ENCODE measurements around the gene GPR152.
"Not testable (repeated sequence)": the region's sequence is repeated elsewhere in the genome, so short reads cannot be mapped to it uniquely, and the experiment has no call there.

Gene GPR152

DNA sequence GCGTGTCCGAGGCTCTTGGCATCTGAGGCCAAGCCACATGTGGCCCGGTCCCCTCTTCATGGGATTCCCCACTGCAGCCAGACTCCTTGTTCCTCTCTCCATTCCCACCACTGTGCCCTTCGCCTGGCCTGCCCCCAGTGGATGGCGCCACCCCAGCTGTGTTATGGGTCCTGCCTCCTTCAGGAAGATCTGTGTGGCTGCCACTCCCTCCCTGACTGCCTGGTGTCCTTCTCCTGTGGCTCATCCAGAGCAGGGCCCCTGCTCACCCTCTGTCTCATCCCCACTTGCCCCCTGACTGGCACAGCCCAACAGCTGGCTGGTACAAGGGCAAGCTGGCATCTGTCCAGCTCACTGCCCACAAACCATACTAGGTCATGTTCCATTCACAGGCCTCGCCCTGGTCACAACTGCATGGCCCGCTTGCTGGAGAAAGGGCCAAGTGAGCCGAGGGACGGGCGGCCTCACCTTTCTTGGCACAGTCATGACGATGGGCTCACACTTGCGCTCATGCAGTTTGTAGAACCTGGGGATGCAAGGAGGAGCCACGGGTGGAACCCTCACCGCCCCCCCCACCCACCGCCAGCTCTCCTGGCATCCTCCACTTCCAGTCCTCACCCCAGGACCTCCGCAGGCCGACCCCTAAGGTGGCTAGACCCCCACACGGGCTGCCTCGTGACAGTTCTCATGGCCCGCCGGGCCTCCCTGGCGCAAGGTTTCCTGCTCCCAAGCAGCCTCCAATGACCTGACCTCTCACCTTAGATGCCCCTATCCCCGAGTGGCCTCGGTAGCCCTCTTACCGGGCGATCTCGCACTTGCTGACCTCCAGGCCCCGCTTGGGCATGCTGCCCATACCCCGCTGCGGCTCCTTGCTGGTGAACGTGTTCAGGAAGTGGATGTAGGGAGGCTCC is 13.0 kb downstream of the GPR152 start:
- no peak for DNase-seq

DNA sequence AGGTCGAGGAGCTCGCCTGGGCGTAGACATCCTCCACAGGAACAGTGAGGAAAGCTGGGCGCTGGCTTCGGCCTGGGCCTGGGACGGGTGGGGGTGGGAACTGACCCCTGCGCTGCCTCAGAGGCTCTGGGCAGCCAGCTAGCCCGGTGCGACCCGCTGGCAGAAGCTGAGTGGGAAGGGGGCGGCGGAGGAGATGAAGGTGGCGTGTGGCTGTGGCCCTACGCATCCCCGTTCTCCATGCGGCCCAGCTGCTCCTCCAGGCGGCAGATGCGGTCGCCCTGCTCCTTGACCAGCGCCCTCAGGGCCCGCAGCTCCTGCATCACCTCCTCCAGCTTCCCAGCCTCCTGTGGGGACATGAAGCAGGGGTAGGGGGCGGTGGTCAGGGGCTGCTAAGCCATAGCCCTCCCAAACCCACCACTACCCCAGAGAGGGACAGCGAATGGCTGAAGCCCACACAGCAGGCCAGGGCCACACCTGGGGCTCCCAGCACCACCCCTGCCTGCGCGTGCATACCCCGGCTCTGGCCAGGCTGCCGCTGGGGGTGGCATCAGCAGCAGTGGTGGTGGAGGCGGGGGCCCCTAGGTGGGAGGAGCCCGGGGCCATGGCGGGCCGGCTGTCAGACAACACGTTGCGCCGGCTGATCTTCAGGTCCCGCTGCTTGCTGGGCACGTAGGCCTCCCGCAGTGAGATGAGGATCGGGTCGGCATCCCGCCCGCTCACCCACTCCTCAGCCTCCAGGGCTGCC is 14.2 kb downstream of the GPR152 start:
- DNase-seq, result peak; percentile 79

DNA sequence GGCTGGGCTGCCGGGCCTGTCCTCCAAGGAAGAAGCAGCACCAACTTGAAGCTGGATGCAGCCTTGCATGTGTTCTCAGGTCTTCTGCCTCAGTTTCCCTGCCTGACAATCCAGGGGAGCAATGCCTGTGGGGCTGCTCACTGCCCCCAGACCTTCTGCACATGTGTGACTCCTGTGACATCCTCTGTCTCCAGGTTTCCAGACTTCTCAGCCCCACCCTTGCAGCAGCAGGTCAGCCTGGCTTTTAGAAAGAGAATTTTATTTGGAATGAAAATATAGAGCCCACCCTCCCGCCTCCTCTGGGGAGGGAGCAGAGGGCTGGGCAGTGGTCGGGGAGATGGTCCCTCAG is 14.7 kb downstream of the GPR152 start:
- DNase-seq, result no peak

DNA sequence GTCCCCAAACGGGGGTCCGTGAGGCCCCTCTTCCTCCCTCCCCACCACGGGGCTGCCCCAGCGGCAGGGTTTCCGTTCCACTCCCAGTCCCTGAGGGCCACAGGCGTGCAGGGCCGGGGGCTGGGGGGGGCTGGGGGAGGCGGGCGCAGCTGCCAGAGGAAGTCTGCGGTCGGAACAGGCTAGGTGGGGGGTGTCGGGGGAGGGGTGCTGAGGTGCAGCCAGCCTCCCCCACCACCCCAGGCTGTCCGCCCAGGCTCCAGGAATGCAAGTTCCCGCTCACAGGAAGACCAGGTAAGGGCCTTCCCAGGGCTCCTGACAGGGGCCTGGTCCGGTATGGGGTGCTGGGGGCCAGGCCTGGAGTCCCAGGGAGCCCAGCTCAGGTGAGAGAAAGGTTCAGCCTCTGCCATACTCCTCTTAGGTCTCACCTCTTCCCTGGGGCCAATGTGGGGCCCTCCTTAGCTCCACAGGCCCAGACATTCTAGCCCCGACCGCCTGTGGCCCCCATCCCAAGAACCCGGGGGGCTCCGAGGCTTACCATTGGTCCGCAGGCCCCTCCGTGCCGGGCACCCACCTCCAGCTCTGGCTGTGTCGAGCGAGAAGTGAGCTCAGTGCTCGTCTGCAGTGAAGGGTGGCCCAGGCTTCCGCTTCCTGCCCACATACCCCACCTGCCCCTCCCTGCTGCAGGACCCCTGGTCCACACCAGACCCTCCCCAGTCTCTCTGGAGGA is 15.3 kb downstream of the GPR152 start, which contains the start of gene PTPRCAP:
Gene PTPRCAP, minus strand, starts transcription at position 601 of the 727 bp plus-strand sequence. Its CDS starts 63 bp downstream, at position 538.
- DNase-seq, result peak; percentile 78

DNA sequence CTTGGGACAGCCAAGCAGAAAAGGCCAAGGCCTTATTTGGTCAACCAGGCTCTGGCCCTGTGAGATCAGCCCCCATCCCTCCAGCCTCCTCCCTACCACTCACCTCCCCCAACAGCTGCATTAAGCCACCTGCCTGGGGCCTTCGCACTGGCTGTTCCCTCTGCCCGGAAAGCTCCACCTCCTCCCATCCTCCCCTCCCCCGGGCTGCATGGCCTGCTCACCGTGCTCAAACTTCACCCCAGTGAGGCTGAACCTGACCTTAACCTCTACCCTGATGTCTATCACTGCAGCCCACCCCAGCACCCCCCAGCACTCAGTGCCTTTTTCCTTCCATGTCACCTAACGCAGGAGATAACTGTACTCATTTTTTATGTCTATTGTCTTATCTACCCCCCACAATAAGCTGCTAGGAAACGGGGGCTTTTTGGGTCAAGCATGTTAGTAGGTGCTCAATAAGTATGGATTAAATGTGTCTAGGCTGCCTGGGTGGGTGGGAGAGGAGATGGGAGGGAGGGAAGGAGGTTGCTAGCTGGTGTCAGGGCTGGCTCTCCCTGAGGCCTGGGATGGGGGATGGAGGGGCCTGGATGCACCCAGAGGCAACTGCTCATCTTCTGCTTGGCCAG is 16.0 kb downstream of the GPR152 start:
- DNase-seq, result peak; percentile 73

DNA sequence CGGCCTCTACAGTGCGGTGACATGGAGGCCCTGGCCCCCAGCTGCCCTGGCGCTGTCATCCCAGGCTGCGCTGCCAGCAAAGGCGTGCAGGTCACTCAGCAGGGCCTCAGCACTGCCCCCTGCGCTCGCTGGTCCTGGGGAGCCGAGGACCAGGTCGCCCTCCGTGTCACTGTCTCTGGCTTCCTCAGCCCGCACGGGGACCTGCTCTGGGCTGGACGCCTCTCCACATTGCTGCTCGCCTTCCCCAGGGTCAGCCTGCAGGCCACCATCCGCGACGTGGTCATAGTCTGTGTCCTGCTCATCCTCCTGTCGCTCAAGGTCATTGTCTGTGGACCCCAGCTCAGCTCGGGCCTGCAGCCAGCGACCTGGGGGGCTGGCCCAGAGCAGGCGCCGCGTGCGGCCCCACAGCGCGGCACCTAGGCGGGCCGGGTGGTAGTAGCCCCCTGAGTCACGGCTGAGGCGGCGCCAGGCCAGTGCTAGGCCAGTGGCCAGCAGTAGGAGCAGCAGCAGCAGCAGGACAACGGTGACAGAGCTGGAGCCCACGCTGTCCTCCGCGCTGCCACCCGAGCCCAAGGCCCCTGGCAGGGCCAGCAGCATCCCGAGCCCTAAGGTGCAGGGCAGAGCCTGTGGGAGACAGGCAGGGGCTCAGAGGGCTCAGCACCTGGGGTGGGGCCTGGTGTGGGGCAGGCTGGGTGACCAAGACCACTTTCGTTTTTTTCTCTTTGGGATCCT is 16.6 kb downstream of the GPR152 start:
- DNase-seq, result no peak

DNA sequence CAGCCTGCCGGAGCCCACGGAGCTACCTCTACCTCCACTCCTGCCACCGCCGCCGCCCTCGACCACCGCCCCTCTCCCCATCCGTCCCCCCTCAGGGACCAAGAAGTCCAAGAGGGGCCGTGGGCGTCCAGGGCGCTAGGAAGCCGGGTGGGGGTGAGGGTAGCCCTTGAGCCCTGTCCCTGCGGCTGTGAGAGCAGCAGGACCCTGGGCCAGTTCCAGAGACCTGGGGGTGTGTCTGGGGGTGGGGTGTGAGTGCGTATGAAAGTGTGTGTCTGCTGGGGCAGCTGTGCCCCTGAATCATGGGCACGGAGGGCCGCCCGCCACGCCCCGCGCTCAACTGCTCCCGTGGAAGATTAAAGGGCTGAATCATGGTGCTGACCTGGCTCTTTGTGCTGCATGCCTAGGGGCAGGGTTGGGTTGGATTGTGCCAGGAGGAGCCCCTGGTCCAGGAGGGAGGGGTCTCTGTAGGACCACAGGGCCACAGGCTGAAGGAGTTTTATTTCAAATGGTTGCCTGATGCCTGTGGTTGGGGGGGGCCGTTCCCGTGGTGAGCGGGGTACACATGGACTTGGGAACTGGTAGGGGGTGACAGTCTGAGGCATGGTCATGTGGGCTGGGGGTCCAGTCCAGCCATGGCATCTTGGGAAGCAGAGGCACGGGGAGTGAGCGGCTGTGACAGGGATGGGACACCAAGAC is 17.4 kb downstream of the GPR152 start:
- DNase-seq, result no peak

DNA sequence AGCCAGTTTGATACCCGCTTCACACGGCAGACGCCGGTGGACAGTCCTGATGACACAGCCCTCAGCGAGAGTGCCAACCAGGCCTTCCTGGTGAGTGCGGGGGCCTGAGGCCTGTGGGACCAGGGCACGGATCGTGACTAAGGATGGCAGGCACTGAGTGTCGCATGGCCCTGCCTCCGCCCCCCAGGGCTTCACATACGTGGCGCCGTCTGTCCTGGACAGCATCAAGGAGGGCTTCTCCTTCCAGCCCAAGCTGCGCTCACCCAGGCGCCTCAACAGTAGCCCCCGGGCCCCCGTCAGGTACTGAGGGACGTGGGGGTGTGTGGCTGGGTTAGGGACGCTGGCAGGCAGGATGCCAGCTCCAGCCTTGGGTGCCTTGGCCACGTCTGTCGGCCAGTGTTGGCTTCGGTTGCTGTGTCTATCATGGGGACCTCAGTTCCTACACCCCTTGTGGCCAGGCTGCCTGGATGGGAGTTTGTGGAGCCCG is 18.1 kb downstream of the GPR152 start:
- DNase-seq, result no peak

DNA sequence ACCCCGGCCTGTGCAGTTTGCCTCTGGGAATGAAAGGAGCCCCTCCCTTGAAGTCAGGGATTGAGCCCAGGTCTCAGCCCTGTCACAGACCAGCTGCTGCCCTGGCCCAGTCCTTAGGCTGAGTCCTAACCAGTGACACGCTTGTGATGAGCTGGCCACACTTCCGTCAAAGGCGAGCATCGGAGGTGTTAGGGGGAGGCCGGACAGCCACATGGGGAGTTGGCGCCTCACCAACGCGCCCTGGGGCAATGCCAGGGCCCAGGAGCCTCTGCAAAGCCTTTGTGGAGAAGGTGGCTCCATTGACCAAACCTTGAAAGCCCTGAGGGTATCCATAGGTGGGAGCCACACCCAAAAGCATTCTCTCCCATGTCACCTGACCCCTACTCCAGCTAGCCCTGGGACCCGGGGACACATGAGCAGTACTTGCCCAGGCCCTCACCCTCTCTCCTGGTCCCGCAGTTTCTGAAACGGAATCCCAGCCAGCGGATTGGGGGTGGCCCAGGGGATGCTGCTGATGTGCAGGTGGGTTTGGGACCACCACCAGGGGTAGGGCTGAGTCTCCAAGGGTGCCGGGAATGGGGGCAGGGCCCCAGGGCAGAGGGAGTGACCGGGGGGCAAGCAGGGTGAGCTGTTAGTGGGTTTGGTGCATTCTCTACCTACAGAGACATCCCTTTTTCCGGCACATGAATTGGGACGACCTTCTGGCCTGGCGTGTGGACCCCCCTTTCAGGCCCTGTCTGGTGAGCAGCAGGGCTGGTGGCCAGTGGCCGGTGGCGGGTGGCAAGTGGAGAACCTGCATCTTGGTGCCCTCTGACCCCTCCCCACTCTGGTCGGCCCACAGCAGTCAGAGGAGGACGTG is 18.8 kb downstream of the GPR152 start:
- no peak for DNase-seq

DNA sequence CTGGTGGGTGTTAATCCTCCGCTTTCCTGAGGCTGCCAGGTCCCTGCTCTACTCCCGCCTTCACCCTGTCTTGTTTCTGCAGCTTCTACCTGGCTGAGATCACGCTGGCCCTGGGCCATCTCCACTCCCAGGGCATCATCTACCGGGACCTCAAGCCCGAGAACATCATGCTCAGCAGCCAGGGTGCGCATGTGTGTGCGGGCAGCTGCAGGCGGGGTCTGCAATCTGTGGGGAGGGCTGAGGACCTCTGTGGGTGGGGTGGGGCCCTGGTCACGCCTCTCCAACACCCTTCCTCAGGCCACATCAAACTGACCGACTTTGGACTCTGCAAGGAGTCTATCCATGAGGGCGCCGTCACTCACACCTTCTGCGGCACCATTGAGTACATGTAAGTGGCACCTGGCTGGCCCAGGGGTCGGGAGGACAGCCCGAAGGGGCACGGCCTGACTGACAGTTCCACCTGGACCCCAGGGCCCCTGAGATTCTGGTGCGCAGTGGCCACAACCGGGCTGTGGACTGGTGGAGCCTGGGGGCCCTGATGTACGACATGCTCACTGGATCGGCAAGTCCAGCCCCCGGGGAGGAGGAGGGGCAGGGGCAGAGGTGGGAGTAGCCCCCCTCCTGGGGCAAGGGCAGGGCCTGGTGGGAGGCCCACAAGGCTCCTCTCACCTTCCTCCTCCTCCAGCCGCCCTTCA is 19.7 kb downstream of the GPR152 start:
- no peak for DNase-seq

DNA sequence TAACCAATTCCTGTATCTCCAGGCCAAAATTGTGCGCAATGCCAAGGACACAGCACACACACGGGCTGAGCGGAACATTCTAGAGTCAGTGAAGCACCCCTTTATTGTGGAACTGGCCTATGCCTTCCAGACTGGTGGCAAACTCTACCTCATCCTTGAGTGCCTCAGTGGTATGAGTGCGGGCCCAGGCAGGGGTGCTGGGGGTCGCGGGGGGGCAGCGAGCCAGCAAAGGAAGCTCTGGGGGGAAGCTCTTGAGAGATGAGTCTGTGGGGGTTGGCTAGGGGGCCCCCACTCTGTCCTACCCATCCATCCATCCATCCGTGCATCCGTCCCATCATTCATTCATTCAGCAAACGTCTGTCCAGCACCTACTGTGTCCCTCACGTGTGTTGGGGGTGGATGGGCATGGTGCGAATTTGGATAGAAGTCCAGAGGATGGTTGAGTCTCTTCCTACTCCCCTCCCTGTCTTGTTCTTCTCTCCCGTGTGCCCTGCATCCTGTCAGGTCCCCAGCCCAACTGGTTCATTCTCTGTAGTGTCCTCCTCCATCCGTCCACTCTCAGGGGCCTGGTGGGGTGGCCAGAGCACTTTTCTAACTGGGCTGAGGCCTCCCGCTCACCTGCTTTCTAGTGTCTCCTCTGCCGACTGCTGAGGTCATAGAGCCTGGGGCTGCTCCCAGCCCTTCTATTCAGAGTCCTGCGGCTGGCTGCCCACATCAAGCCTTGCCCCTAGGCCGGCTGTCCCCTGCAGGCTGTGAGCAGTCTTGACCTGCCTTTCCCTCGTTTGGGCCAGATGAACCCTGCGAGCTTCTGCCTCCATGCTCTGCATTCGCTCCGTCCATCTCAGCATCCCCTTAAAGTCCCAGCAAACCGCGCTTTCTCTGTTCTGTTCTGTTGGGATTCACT is 20.9 kb downstream of the GPR152 start:
- DNase-seq, result no peak

DNA sequence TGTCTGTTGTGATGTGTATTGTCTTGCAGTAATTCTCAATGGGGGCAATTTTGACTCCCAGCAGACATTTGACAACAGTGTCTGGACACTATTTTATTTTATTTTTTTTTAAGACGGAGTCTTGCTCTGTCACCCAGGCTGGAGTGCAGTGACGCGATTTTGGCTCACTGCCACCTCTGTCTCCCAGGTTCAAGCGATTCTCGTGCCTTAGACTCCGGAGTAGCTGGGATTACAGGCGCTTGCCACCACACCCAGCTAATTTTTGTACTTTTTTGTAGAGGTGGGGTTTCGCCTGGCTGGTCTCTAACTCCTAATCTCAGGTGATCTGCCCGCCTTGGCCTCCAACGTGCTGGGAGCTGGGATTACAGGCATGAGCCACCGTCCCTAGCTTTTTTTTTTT is 22.8 kb downstream of the GPR152 start:
- no peak for DNase-seq

DNA sequence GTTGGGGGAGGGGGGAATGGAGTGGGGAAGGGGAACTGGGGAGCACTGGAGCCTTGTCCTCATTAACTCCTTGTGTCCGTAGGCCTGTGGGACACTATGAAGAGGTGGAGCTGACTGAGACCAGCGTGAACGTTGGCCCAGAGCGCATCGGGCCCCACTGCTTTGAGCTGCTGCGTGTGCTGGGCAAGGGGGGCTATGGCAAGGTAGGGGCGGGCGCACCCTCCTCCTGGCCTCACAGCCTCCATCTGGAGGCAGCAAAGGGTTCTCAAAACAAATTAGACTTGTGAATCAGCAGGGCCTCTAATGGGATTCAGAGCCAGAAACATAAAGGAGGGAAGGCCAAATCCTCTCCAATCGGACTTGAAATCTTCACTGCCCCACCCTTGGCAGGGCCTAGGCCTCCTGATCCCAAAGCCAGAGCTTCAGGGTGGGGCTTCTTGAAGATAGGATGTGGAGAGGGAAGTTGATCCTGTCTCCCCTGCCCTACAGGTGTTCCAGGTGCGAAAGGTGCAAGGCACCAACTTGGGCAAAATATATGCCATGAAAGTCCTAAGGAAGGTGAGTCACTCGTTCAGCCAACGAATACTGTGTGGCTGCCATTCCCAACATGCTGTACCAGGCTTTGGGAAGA is 23.4 kb downstream of the GPR152 start:
- DNase-seq, result no peak

DNA sequence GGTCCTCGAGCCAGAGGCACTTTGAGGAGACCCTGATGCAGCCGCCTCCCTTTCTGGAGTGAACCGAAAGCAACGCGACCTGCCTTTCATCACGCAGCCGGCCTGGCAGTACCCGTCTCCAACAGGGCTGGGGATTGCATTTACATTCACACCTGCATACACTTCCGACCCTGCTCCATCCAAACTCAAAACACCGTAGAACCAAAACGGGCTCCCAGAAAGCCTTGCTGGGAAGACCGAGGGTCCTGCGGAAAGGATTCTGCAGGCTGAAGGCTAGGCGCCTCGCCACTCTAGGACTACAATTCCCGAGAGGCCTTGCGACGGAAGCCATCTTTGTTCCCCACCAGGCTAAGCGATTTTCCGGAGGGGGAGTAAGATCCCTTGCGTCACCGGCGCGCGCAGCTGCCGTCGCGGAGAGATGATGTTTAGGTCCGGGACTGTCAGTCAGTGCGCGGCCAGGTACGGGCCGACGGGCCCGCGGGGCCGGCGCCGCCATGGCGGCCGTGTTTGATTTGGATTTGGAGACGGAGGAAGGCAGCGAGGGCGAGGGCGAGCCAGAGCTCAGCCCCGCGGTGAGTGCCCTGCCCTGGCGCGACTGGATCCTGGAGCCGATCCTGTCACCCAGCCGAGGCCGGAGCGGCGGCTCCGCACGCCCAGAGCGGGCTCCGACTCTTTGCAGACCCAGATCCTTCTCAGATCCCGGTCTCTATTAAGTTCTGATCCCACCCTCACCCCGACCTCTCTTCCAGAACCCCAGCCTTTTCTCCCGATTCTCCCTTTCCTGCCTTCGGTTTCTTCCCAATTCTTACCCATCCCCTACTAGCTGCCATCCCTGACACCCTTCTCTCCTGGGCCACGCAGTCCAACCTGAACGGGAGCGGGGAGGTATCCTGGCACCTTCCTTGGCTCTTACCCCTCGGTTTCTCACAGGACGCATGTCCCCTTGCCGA is 24.2 kb downstream of the GPR152 start, which contains the start of gene RPS6KB2:
Gene RPS6KB2, plus strand, starts transcription at position 443 of the 950 bp plus-strand sequence. Its CDS starts 52 bp downstream, at position 495.
- DNase-seq, result peak; percentile 99

DNA sequence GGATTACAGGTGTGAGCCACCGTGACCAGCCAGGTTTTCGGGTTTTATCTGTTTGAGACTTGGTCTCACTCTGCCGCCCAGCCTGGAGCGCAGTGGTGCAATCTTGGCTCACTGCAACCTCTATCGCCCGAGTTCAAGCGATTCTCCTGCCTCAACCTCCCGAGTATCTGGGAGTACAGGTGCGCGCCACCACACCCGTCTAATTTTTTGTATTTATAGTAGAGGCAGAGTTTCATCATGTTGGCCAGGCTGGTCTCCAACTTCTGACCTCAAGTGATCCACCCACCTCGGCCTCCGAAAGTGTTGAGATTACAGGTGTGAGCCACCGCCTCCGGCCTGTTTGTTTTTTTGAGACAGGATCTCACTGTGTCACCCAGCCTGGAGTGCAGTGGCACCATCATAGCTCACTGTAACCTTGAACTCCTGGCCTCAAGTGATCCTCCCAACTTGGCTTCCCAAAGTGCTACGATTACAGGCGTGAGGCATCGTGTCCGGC is 25.1 kb downstream of the GPR152 start:
- not testable (repeated sequence) for DNase-seq

DNA sequence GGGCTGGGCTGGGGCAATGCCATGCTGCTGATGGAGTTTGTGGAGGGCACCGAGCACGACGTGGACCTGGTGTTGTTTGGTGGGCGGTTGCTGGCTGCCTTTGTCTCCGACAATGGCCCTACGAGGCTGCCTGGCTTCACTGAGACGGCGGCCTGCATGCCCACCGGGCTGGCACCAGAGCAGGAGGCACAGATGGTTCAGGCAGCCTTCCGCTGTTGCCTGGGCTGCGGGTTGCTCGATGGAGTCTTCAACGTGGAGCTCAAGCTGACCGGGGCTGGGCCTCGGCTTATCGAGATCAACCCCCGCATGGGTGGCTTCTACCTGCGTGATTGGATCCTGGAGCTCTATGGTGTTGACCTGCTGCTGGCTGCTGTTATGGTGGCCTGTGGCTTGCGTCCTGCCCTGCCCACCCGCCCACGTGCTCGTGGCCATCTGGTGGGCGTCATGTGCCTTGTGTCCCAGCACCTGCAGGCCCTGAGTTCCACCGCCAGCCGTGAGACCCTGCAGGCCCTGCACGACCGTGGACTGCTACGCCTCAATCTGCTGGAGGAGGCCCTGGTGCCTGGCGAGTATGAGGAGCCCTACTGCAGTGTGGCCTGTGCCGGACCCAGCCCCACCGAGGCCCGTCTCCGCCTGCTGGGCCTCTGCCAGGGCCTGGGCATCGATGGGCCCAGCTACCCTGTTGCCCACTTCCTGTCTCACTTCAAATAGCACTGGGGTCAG is 28.5 kb downstream of the GPR152 start:
- DNase-seq, result no peak

Data from CD4-positive, alpha-beta T cell treated with Interleukin-10 for 1 hour (primary cell).